NCI-H526 treated with DMSO at 0.1 percent for 48 hours (cell line): ENCODE measurements around the gene GLDN.
"Not testable (repeated sequence)": the region's sequence is repeated elsewhere in the genome, so short reads cannot be mapped to it uniquely, and the experiment has no call there.

ENCODE experiments used
- DNase-seq: peaks from one replicate; lab custom pipeline; 2025; lab: John Stamatoyannopoulos, UW

Gene GLDN

DNA sequence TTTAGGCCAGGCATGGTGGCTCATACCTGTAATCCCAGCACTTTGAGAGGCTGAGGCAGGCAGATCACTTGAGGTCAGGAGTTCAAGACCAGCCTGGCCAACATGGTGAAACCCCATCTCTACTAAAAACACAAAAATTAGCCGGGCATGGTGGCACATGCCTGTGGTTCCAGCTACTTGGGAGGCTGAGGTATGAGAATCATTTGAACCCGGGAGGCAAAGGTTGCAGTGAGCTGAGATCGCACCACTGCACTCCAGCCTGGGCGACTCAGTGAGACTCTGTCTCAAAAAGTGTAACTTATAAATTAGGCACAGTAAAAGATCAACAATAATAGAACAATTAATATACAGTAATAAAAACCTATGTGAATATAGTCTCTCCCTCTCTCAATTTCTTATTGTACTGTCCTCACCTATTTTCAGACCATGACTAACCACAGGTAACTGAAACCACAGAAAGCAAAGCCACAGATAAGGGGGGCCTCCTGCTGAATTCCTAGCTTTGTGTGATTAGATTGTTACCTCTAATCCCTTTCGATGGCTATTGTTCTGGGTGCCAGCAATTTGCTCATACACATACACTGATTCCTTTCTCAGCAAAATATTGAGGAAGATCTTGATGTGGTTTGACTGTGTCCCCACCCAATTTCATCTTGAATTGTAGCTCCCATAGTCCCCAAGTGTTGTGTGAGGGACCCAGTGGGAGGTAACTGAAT lies 104.7 kb downstream of the GLDN start:
- not testable (repeated sequence) for DNase-seq

DNA sequence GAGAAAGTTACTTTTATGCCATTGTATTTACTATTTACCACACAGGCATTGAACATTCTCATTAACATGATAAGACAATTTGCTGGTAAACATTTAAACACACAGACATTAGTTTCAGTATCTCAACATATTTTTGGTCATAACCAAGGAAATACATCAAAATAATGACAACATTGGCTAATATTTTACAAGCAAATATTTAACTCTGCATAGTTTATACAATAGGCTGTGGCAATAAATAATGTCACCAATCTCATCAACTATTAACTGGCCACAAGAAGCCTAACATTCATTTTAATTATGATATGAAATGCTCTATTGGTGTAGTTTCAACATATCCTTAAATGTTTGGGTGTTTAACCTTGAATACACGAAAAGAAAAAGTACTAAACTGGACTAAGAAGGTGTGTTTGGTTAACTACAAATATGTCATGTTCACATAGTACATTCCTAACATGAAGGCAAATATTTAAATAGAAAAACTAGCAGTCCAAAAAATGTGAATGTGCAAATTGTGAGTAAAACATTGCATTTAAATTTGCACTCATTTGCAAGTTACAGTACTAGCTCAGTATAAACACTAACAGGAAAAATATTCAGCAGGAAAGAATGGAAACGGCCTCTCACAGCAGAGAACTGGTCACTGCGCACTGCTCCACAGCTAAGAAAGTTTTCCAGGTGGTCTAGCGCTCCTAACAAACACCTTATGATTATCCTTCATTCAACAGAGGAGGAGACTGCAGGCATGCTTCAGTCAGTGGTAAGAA lies 106.6 kb downstream of the GLDN start:
- DNase-seq, result no peak

DNA sequence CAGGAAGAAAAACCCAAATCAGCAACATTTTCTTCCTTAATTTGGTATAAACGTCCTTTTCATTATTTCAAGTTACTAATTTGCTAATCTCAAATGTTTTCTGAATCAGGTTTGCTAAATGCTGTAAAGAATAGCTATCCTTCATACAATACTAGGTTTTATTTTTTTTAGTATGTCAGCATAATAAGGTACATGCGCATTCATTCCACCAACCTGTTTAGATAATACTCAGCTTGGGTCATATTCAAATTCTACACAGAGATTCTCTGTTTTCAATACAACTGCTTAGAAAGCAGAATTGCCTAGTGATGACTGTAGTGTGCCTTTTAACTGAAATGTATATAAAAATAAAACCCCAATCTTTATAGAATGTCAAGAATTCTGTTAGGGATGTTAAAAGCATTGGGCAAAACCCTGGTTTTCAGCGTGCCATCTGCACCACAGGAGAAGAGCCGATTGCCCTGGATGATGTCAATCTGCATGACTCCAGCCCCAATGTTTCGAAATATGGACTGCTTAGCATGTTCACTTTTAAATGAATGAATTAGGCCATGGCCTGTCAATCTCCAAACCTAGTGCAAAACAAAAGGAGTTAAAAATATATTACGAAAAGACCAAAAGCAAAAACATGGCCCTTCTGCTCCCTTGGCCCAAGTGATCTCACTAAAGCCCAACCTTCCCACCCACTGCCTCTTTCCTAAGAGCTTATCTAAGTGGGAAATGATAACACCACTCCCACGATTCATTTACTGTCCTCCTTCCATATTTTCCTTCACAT lies 107.4 kb downstream of the GLDN start:
- DNase-seq, result no peak

DNA sequence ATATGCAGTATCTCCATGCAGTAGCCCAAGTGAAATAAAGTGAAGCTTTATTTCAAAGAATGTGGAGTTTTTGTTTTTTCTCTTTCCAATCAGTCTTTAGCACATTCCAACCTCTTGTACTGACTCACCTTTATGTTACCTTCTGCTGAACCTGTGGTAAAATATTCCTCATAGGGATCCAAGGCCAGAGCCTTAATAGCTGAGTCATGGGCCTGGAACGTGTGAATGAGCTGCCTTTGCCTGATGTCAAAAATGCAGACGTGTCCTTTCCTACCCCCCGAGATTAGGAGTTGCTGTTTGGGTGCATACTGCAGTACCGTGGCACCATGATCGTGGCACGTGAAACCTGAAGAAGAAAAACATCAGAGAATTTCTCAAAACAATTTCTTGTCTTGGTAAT lies 108.5 kb downstream of the GLDN start:
- no peak for DNase-seq
